GM18526 (cell line): ENCODE measurements around the gene CHD6.

Source experiments
- POLR2A ChIP-seq: IDR thresholded peaks from 3 replicates; pipeline ENCODE4 v1.6.1; 2011; ENCODE audit not compliant: insufficient read length; ENCODE audit errors: extremely low read depth

Gene CHD6

GRCh38 chr20:41405436-41405835 is 212.7 kb downstream of the CHD6 start:
- TF ChIP-seq POLR2A: no peak

GRCh38 chr20:41403604-41404003 is 214.6 kb downstream of the CHD6 start:
- TF ChIP-seq POLR2A: no peak

GRCh38 chr20:41398408-41398807 is 219.8 kb downstream of the CHD6 start:
- no peak for TF ChIP-seq POLR2A

- TF ChIP-seq POLR2A: no peak
Measured at GRCh38 chr20:41395667-41396664, 222.2 kb downstream of the CHD6 start.

GRCh38 chr20:41394931-41395666 is 223.1 kb downstream of the CHD6 start:
- TF ChIP-seq POLR2A: no peak

GRCh38 chr20:41394081-41394480 is 224.1 kb downstream of the CHD6 start:
- TF ChIP-seq POLR2A: no peak

GRCh38 chr20:41393705-41394066 is 224.5 kb downstream of the CHD6 start:
- TF ChIP-seq POLR2A: no peak

GRCh38 chr20:41392871-41393704 is 225.1 kb downstream of the CHD6 start:
- no peak for TF ChIP-seq POLR2A

- no peak for TF ChIP-seq POLR2A
Measured at GRCh38 chr20:41392295-41392694, 225.9 kb downstream of the CHD6 start.

GRCh38 chr20:41391587-41392001 is 226.6 kb downstream of the CHD6 start:
- TF ChIP-seq POLR2A: no peak

- TF ChIP-seq POLR2A: no peak
Measured at GRCh38 chr20:41390889-41391288, 227.3 kb downstream of the CHD6 start.

GRCh38 chr20:41387444-41387851 is 230.7 kb downstream of the CHD6 start:
- no peak for TF ChIP-seq POLR2A

- TF ChIP-seq POLR2A: no peak
Measured at GRCh38 chr20:41386502-41387427, 231.4 kb downstream of the CHD6 start.

- TF ChIP-seq POLR2A: no peak
Measured at GRCh38 chr20:41382791-41383305, 235.3 kb downstream of the CHD6 start.
